GM18519 (cell line): Measurements from ENCODE around the gene PRTFDC1.
A peak's percentile ranks its signal among the peaks of the same experiment; 100 is the strongest.
"Not testable (repeated sequence)": the region's sequence is repeated elsewhere in the genome, so short reads cannot be mapped to it uniquely, and the experiment has no call there.

ENCODE experiments used
- ATAC-seq: cut with Tn5 transposase; IDR thresholded peaks from one replicate; pipeline ENCODE4 v1.9.1; 2021; ENCODE audit warnings: mild to moderate bottlenecking, moderate library complexity; ENCODE audit not compliant: unreplicated experiment, low FRiP score

Gene PRTFDC1

DNA sequence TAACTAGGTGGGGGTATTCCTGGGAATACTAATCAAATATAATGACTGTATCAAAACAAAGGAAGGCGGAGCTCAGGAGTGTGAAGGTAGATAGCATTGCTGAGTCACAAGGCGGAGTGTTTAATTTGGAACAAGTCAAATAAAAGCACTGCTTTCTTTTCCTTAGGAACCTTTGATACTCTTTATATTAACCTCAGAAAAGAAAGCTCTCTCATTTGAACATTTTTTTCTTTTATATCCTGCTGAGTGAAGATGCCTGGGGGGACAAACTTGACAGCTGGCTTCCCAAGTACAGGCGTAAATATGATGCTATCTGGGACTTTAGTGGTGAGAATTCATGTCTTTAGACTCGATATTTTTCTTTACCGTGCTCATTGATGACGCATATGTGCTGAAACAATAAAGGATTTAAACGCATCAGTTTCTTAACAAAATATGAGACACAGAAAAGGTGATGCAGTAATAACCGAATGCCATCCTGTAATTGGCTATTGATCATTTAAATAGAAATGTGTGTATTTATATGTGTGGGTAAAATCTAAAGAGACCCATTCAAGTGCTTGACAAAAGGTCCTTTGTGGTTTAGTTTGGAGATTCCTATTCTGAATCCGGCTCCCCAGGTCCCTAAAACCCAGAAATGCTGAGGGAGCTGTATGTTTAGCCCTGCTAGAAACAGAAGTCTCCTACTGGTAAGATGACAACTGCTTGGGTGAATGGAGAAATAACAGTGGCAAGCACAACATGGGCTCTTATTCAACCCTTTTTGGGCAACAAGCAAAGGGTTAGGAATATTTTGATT is 102.7 kb downstream of the PRTFDC1 start:
- ATAC-seq, result no peak

DNA sequence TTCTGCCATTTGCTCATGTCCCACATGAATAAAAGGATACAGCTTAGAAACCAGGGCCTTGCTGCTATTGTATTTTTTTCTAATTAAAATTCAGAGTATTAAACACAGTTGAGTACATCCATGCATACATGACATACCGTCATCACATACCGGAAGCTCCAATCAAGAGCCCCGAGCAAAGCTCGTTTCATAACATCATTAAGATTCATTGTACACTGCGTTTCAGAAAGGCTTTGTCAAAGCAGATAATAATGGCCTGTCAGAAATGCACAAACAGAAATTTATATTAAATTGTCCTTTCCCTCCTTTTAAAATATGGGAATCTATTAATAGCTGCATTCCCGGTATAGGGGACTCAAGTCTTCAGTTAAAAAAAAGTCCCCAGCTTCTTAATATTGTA is 103.4 kb downstream of the PRTFDC1 start:
- no peak for ATAC-seq

DNA sequence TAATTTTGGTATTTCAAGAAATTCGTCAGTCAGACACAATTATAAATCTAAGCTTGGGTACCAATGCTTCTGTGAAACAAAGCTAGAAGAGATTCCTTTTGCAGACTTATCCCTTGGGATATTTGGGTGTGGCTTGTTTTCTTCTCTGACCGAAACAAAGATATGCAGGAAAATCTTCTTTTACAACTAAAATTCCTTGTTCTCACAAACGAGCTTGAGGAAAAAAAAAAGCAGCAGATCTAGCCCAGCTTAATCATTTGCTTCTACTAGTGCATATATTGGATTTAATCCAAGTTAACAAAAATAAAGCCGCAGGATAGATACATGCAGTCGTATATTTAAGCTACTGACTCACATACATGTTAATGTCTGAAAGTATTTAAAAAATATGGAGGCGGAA is 104.2 kb downstream of the PRTFDC1 start:
- no peak for ATAC-seq

DNA sequence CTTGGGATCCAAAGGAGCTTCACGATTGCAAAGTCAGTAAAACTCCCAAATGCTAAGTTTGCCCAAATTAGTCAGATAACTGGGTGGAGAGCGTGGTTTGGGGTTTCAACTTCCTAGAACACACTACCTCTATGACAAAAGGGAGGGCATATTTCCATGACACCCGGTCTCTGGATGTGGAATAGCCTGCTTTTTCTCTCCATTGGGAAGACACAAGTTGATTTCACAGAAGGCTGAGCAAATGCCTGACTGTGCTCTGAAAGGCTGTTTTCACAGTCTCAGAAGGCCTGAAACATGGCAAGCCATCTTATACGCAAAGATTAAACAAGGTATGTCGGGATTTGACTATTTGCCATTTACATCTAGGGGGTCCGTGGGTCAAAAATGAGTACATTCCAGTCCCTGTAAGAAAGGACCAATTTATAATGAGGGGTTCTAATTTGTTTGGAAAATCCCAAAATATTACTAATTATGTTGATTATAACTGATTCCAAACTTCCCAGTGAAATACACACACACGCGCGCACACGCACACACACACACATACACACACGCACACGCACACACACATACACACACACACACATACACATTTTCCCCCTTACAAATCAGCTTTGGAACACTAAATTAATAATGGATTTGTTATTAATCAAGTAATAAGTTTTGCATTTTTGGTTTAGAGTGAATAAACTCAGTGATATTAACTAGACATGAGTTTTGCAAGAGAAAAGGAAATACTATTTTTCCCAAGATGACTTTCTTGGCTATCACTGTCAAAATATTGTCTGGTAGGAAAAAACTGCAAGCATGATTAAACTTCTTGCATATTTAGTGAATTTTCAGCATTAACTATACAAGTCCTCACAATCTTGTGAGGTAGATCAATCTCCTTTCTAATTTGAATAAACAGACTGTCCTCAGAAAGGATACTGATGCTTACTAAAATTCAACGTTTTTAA is 105.0 kb downstream of the PRTFDC1 start:
- no peak for ATAC-seq

DNA sequence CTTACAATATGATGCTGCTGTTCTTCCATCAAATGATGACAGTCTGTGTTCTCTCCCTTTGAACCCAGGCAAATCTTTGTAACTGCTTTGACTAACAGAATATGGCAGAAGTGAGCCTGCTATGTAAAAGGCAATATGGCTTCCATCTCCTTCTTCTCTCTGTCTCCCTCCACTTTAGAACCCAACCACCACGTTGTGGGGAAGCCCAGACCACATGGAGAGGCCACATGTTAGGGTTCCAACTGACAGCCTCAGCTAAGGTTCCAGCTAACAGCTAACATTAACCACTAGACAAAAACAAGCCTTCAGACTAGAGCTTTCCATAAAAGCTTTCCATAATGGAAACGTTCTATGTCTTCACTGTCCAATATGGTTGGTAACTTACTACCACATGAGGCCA is 107.7 kb downstream of the PRTFDC1 start:
- no peak for ATAC-seq

DNA sequence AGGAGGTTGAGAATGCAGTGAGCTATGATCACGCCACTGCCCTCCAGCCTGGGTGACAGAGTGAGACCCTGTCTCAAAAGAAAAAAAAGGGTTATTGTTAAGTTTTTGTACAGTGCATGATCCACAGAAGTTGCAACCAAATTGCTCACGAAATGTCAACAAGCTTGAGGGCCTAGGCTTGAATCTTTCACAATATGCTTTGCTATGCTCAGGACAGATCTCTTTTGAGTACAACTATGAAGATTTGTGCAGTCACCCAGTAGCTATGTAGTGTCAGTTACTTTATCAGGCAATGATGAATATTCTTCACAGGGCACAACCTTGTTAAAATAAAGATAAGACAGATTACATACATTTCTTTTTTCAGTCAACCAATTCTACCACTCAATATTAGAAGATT is 109.2 kb downstream of the PRTFDC1 start:
- no peak for ATAC-seq

DNA sequence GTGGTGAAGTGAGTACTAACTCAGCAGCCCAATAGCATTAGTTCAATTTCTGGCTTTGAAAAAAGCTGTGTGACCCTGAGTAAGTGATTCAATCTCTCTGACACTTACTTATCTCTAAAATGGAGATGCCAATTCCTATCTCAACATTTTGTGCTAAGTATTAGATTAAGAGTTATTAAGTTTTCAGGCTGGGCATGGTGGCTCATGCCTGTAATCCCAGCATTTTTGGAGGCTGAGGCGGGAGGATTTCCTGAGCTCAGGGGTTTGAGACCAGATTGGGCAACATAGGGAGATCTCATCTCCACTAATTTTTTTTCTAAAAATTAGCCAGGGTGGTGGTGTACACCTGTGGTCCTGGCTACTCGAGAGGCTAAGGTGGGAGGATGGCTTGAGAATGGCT is 109.5 kb downstream of the PRTFDC1 start:
- no peak for ATAC-seq

DNA sequence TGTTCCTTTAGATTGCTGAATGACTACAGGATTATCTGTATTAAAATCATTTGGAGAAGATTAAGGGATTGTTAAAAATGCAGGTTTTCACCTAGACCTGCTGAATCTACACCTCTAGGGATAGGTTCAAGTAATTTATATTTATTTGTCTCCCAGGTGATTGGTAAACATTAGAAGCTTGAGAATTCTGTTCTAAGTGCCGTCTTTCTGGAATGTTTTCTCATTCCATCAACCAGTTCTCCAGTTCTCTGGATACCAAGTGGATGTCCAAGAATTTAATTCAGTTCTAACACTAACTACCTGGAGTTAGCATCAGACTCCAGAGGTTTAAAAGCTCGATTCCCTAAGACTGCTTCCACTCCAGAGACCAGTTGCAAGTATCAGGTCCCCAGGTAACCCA is 110.9 kb downstream of the PRTFDC1 start:
- no peak for ATAC-seq

DNA sequence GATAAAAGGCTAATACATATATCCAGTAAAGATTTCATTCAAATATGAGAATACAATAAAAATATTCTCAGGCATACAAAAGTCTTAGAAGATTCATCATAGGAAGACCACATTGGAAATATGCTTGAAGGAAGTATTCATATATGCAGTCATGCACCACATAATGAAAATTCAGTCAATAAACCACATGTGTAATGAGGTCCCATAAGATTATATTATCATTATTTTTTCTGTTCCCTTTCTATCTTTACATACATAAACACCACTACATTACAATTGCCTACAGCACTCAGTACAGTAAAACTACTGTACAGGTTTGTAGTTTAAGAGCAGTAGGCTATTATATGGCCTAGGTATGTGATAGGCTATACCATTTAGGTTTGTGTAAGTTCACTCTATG is 111.6 kb downstream of the PRTFDC1 start:
- no peak for ATAC-seq

DNA sequence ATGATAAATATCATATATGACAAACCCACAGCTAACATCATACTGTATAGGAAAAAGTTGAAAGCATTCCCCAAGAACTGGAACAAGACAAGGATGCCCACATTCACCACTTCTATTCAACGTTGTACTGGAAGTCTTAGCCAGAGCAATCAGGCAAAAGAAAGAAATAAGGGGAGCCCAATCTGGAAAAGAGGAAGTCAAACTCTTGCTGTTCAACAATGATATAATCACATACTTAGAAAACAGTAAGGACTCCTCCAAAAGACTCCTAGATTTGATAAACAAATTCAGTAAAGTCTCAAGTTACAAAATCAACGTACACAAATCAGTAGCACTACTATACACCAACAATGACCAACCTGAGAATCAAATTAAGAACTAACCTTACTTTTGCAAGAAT is 114.6 kb downstream of the PRTFDC1 start:
- not testable (repeated sequence) for ATAC-seq

DNA sequence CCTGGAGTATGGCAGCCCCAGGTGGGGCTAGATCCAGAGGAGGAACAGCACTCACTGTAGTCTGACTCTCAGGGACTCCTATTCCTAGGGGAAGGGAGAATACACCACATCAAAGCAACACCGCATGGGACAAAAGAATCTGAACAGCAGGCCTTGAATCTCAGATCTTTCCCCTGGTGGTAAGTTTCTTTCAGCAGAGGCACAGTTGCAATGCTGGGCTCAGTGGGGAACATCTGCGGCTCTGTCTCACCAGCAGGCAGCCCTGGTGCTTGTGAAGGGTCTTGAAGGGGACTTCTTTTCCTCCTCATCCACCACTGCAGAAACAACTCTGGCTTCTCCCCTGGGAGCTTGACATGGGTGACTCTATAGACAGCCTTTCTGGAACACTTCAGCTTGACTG is 117.5 kb downstream of the PRTFDC1 start:
- ATAC-seq, result no peak

DNA sequence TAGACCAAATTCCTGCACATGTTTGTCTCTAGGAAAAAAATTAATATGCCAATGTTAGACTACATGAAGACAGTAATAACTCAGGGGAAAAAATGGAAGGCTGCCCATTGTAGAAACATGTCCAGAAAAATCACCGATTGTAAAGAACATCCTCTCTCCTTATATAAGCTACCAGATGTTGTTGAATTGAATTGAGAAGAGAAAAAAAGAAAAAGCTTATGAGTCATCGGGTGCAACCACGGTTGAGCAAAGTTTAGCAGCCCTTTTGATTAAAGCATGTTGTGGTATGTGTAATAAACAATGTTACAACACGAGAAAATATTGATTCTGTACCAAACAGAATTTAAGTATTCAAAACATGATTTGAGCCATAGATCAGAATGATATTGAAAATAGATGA is 126.4 kb downstream of the PRTFDC1 start:
- no peak for ATAC-seq

DNA sequence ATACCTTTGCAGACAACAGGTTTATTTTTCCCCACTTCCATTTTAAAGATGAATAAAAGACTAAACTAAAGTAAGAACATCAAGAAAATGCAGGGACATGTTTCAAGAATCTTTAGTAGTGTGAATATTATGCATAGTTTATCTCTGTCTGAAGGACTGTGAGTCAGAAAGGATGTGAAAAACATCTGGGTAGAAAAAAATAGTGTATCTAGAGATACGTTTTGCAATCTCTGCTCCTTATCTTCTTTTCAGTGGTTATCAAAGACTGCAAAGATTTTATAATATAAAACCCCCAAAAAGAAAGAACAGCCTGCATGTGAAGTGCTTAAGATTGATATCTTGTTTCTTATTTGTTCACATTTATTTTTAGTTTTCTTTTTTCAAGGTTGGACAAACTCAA is 126.9 kb downstream of the PRTFDC1 start:
- ATAC-seq, result no peak

DNA sequence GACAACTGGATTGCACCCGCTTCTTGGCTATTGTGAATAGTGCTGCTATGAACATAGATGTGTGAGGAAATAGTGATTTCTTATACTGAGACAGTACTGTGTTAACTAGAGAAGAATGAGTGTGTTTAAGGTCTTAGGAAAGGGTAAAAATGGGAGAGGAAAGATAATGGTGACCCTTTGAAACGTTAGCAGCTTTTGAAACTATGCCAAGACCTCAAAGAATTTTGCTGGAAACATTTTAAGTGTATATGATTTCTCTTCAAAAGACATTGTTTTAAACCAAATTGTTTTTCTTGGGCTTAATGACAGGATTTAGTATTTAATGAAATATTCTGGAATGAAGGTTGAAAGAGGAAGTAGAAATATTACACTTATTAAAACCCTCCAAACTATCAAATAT is 127.9 kb downstream of the PRTFDC1 start:
- no peak for ATAC-seq

DNA sequence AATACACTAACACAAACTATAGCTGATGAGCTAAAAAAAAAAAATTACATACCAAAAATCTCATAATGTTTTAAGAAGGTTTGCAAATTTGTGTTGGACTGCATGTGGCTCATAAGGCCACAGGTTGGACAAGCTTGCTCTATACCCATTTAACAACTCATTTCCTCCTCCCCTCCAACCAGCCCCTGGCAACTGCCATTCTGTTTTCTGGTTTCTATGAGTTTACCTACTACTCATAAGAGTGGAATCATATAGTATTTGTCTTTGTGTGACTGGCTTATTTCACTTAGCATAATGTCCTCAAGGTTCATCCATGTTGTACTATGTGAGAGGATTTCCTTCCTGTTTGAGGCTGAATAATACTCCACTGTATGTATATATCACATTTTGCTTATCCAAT is 128.3 kb downstream of the PRTFDC1 start:
- no peak for ATAC-seq

DNA sequence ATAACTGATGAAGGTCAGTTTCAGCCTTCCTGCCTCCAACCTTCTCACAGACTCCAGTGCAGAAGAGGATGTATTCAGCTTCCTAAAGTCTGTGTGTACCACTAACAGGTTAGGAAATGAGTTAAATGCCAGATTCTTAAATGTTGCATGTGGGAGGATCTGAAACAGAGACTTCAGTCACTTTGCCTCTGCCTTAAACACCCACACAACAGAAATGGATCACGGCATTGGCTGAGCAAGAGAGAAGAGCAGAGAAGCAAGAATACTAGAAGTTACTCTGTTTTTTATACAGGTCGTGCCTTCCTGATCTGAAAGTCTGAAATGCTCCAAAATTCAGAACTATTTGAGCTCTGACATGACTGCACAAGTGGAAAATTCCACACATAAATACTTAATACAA is 129.8 kb downstream of the PRTFDC1 start:
- peak; percentile 89 for ATAC-seq

DNA sequence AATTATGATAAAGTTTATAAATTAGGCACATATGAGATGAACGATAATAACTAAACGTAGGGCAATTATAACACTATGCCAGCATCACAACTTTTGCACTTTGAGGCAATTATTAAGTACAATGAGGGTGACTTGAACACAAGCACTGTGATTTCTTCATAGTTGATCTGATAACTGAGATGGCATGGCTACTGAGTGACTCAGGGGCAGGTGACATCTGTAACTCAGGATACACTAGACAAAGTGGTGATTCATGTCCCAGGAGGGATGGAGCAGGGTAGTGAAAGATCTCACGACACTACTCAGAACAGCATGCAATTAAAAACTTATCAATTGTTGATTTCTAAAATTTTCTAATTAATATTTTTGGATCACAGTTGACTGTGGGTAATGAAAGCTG is 130.4 kb downstream of the PRTFDC1 start:
- ATAC-seq, result no peak

DNA sequence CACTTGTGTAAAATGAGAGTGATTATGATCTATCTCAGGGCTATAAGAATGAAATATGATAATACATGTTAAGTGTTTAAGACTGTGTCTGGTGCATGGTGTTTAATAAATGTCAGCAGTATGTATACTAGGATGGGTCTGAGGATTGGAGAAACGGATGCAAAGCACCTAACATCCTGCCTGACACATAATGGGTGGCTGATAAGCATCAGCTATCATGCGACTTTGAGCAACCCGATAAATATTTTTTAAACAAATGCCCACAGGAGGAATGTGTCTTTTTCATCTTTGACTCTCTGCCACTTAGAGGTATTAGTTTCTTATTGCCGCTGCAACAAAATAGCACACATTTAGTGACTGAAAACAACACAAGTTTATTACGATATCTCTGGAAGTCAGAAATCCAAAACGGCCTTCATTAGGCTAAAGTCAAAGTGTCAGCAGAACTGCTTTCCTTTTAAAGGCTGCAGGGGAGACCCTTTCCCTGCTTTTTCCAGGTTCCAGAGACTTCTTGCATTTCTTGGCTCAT is 135.5 kb downstream of the PRTFDC1 start:
- ATAC-seq, result no peak

DNA sequence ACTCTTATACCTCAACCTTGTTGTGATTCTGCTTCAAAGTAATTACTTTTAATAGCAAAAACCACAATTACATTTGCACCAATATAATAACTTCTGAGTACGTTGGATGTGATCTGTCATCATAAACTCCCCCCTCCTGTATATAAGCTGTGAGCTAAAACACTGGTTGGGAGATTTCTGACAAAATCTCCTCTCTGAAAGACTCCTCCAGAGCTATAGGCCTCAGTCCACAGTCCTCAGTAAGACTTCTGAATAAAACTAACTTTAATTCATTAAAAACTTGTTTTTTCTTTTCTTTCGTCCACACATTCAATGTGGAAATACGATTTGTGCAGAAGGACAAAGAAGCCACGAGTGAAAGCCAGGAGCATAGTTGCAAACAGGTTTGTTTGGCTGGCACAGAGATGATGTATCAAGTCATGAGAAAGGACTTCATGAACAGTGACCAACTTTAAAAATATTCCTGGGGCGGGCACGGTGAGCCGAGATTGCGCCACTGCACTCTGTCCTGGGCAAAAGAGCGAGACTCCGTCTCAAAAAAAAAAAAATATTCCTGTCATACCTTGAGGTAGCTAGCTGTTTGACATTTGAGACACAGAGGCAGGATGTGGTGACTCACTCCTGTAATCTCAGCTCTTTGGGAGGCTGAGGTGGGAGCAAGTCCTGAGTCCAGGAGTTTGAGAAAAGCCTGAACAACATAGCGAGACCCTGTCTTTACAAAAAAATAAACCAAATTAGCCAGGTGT is 137.7 kb downstream of the PRTFDC1 start:
- ATAC-seq, result no peak

DNA sequence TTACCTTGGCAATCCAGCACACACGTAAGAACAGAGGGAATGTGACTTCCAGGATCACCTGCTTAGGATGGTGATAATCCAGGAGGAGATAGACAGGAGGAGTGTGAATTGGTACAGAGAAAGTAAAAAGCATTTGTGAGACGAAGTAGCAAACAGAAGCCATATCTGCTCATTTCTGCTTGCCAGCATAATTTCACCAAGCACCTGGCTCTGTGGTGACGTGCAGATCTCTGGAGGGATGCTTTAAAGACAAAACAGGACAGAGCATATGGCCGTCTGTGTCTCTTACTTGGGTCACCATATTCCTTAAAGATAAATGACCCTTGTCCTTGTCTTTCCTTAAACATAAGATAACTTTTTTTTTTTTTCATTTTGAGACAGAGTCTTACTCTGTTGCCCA is 138.6 kb downstream of the PRTFDC1 start:
- no peak for ATAC-seq

DNA sequence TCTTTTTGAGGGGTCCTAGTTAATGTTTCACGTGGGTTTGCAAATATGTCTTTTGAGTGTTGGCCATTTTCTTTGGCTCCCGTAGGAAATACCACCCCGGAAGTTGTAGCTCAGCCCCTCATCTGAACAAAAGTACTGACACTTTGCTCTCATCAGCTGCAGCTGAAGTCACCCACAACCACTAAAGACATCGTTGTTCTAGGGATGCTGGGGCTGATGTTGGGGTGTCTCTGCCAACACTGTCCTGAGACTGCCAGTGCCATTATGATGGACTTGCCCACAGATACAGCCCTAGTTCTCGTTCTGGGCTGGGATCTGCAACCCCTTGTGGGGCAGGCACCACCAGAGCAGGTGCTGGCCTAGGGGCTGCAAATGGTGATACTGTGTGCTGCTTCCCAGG is 146.1 kb downstream of the PRTFDC1 start:
- no peak for ATAC-seq
